Mesenchymal stem cell (in vitro differentiated cells and primary cell): ENCODE measurements around the gene ZNF221.

Experiments
- DNase-seq: peaks from one replicate; pipeline ENCODE4 v3.0.0-alpha.2; 2013
- H2AFZ ChIP-seq: one replicate; pipeline ENCODE4 v1.6.1; 2013; ENCODE audit warnings: low read depth, mild to moderate bottlenecking, control low read depth, inconsistent platforms, low read length, moderate library complexity
- H2AK5ac ChIP-seq: 2 replicates; pipeline ENCODE4 v1.6.1; 2013; ENCODE audit warnings: low read length, moderate library complexity, mild to moderate bottlenecking, inconsistent platforms; ENCODE audit not compliant: severe bottlenecking
- H2BK120ac ChIP-seq: one replicate; pipeline ENCODE4 v1.6.1; 2013; ENCODE audit warnings: low read depth, mild to moderate bottlenecking, inconsistent platforms, low read length, moderate library complexity
- H2BK12ac ChIP-seq, 2 experiments: one replicate each; pipeline ENCODE4 v1.6.1; 2013; ENCODE audit warnings: inconsistent platforms in 2 of 2, low read length in 2 of 2, mild to moderate bottlenecking in 2 of 2, moderate library complexity in 2 of 2, control low read depth in 1 of 2
- H2BK15ac ChIP-seq: one replicate; pipeline ENCODE4 v1.6.1; 2013; ENCODE audit warnings: mild to moderate bottlenecking, low read depth, inconsistent platforms; ENCODE audit not compliant: poor library complexity, severe bottlenecking
- H2BK5ac ChIP-seq: 2 replicates; pipeline ENCODE4 v1.6.1; 2013; ENCODE audit warnings: low read depth, mild to moderate bottlenecking, low read length, control low read depth, inconsistent platforms; ENCODE audit not compliant: poor library complexity, severe bottlenecking
- H3K14ac ChIP-seq, 2 experiments: one replicate each; pipeline ENCODE4 v1.6.1; 2013; ENCODE audit warnings: inconsistent platforms in 2 of 2, low read length in 2 of 2, control low read depth in 1 of 2, mild to moderate bottlenecking in 1 of 2, moderate library complexity in 1 of 2
- H3K18ac ChIP-seq, 2 experiments: one replicate each; pipeline ENCODE4 v1.6.1; 2013; ENCODE audit warnings: inconsistent platforms in 2 of 2, low read length in 2 of 2, control low read depth in 1 of 2, low read depth in 1 of 2, mild to moderate bottlenecking in 1 of 2
- H3K23ac ChIP-seq, 2 experiments: one replicate each; pipeline ENCODE4 v1.6.1; 2013; ENCODE audit warnings: inconsistent platforms in 2 of 2, low read length in 2 of 2, mild to moderate bottlenecking in 2 of 2, moderate library complexity in 2 of 2, control low read depth in 1 of 2
- H3K27ac ChIP-seq: 2 replicates; pipeline ENCODE4 v1.5.1; 2013; ENCODE audit warnings: mild to moderate bottlenecking, moderate library complexity, low read length, control low read depth, inconsistent platforms; ENCODE audit not compliant: poor library complexity, severe bottlenecking
- H3K27me3 ChIP-seq, 2 experiments: 2 replicates each; pipeline versions ENCODE4 v1.6.1 to v1.7.0; 2013; ENCODE audit warnings: low read length in 2 of 2, mild to moderate bottlenecking in 2 of 2, moderate library complexity in 2 of 2, control low read depth in 1 of 2, inconsistent platforms in 1 of 2; ENCODE audit not compliant: control insufficient read depth in 1 of 2, insufficient read depth in 1 of 2
- H3K36me3 ChIP-seq, 2 experiments: 2 replicates each; pipeline versions ENCODE4 v1.6.1 to v1.7.0; 2013; ENCODE audit warnings: low read length in 2 of 2, control low read depth in 1 of 2, inconsistent platforms in 1 of 2, low read depth in 1 of 2, mild to moderate bottlenecking in 1 of 2; ENCODE audit not compliant: insufficient read depth in 2 of 2, control insufficient read depth in 1 of 2
- H3K4ac ChIP-seq, 2 experiments: one replicate each; pipeline ENCODE4 v1.6.1; 2013; ENCODE audit warnings: inconsistent platforms in 2 of 2, low read length in 2 of 2, mild to moderate bottlenecking in 2 of 2, moderate library complexity in 2 of 2, control low read depth in 1 of 2, low read depth in 1 of 2
- H3K4me1 ChIP-seq: 2 replicates; pipeline ENCODE4 v1.6.1; 2013; ENCODE audit warnings: low read depth, low read length, control low read depth; ENCODE audit not compliant: control insufficient read depth, insufficient read depth
- H3K4me2 ChIP-seq: 2 replicates; pipeline ENCODE4 v1.6.1; 2013; ENCODE audit warnings: low read length, mild to moderate bottlenecking, inconsistent platforms; ENCODE audit not compliant: poor library complexity, severe bottlenecking
- H3K4me3 ChIP-seq, 2 experiments: 2 replicates each; pipeline versions ENCODE4 v1.5.1 to v1.7.0; 2013; ENCODE audit warnings: low read length in 2 of 2, mild to moderate bottlenecking in 2 of 2, control low read depth in 1 of 2, low read depth in 1 of 2; ENCODE audit not compliant: insufficient read depth in 1 of 2
- H3K79me1 ChIP-seq: replicated peaks from 2 replicates; pipeline ENCODE4 v1.6.1; 2013; ENCODE audit warnings: mild to moderate bottlenecking, control low read depth, low read length, inconsistent platforms; ENCODE audit not compliant: poor library complexity, severe bottlenecking
- H3K9ac ChIP-seq: 2 replicates; pipeline ENCODE4 v1.7.0; 2013; ENCODE audit warnings: mild to moderate bottlenecking, low read length, moderate library complexity
- H3K9me3 ChIP-seq: 2 replicates; pipeline ENCODE4 v1.7.0; 2013; ENCODE audit warnings: mild to moderate bottlenecking, low read length; ENCODE audit not compliant: control insufficient read depth
- H4K8ac ChIP-seq: one replicate; pipeline ENCODE4 v1.6.1; 2013; ENCODE audit warnings: inconsistent platforms, mild to moderate bottlenecking, low read length, moderate library complexity
- H4K91ac ChIP-seq: one replicate; pipeline ENCODE4 v1.6.1; 2013; ENCODE audit warnings: mild to moderate bottlenecking, low read length, inconsistent platforms
- WGBS: methylation state at CpG from one replicate; pipeline ENCODE4 v1.1.7; 2013; ENCODE audit warnings: mixed read lengths; 5-methylcytosine and 5-hydroxymethylcytosine counted together

The ZNF221 gene

GRCh38 chr19:43905897-43906296, 45.1 kb upstream of the ZNF221 start:
- no peak overlapping the region for H3K14ac ChIP-seq
- no peak overlapping the region for H3K27ac ChIP-seq
- H4K8ac ChIP-seq: no peak overlapping the region
- no CpG with 5 or more reads among the region's 5 CpGs for WGBS
- H3K9ac ChIP-seq: no peak overlapping the region
- H3K79me1 ChIP-seq: peaks cover 3% of the 10 kb centered on the region
- H2AFZ ChIP-seq: no peak overlapping the region
- H2BK5ac ChIP-seq: no peak overlapping the region
- H3K9me3 ChIP-seq: peaks cover 67% of the 10 kb centered on the region
- H2AK5ac ChIP-seq: no peak overlapping the region
- H3K23ac ChIP-seq: no peak overlapping the region
- no peaks in the 10 kb centered on the region for H3K36me3 ChIP-seq
- H3K18ac ChIP-seq: no peak overlapping the region
- no peak overlapping the region for H4K91ac ChIP-seq
- no peaks in the 10 kb centered on the region for H3K27me3 ChIP-seq
- H3K4ac ChIP-seq: no peak overlapping the region
- H3K4me1 ChIP-seq: peaks cover 7% of the 10 kb centered on the region
- no peak overlapping the region for H2BK15ac ChIP-seq
- no peak overlapping the region for H2BK12ac ChIP-seq
- H2BK120ac ChIP-seq: no peak overlapping the region
- no peak for DNase-seq
- H3K4me2 ChIP-seq: no peak overlapping the region
- no peak overlapping the region for H3K4me3 ChIP-seq

DNA sequence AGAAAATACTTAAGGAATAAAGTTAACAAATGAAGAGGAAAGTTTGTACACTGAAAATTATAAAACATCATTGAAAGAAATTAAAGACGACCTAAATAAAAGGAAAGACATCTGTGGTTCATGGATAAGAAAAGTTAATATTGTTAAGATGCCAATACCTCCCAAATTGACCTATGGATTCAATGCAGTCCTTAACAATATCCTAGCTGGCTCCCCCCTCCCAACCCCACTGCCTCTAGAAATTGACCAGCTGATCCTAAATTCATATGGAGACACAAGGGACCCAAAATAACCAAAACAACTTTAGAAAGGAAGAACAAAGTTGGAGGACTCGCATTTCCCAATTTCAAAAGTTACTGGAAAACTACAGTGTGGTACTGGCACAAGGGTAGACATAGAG, 44.3 kb upstream of the ZNF221 start:
- Histone ChIP-seq H3K9me3 (peaks cover 76% of the 10 kb centered on the region), H3K4me1 (peaks cover 2% of the 10 kb centered on the region), H3K27ac (no peak overlapping the region), H4K91ac (no peak overlapping the region), H3K4me2 (no peak overlapping the region), H2BK15ac (no peak overlapping the region), H3K23ac (no peak overlapping the region), H3K9ac (no peak overlapping the region), H3K79me1 (no peaks in the 10 kb centered on the region), H2BK120ac (no peak overlapping the region), H2BK12ac (no peak overlapping the region), H4K8ac (no peak overlapping the region), H3K36me3 (no peaks in the 10 kb centered on the region), H3K27me3 (no peaks in the 10 kb centered on the region), H3K4me3 (no peak overlapping the region), H2BK5ac (no peak overlapping the region), H3K4ac (no peak overlapping the region), H2AK5ac (no peak overlapping the region), H2AFZ (no peak overlapping the region), H3K14ac (no peak overlapping the region), H3K18ac (no peak overlapping the region)
- WGBS: 75% methylated on average over 1 of the region's 2 CpGs
- DNase-seq: no peak

GRCh38 chr19:43908659-43909058, 42.4 kb upstream of the ZNF221 start:
- Histone ChIP-seq H3K4me3 (no peak overlapping the region), H2BK15ac (no peak overlapping the region), H3K27ac (no peak overlapping the region), H3K4me1 (no peaks in the 10 kb centered on the region), H3K4me2 (no peak overlapping the region), H3K36me3 (peaks cover 5 to 16% of the 10 kb centered on the region in 2 experiments), H3K27me3 (no peaks in the 10 kb centered on the region), H3K9me3 (peaks cover 81% of the 10 kb centered on the region), H2AFZ (no peak overlapping the region), H4K91ac (no peak overlapping the region), H2BK120ac (no peak overlapping the region), H3K23ac (no peak overlapping the region), H2BK5ac (no peak overlapping the region), H3K9ac (no peak overlapping the region), H2BK12ac (no peak overlapping the region), H4K8ac (no peak overlapping the region), H3K79me1 (no peaks in the 10 kb centered on the region), H3K18ac (no peak overlapping the region), H2AK5ac (no peak overlapping the region), H3K14ac (no peak overlapping the region), H3K4ac (no peak overlapping the region)
- no peak for DNase-seq
- WGBS: 74% methylated on average over 1 of the region's 1 CpG

DNA sequence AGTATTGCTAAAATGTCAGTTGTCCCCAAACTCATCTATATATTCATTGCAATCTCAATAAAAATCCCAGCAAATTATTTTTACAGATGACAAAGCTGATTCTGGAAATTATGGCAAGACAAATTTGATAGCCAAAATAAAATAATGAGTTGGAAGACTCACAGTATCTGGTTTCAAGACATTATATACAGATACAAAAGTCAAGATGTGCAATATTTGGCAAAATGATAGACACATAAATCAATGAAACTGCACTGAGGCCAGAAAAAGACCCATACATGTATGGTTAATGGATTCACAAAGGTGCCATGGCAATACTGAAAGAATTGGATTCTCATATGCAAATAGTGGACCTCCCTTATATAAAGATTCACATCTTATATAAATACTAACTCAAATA, 40.1 kb upstream of the ZNF221 start:
- Histone ChIP-seq H3K18ac (no peak overlapping the region), H3K4ac (no peak overlapping the region), H3K4me2 (no peak overlapping the region), H3K4me3 (no peak overlapping the region), H2AFZ (no peak overlapping the region), H3K9me3 (peaks cover 92% of the 10 kb centered on the region), H2BK12ac (no peak overlapping the region), H4K8ac (no peak overlapping the region), H2BK15ac (no peak overlapping the region), H4K91ac (no peak overlapping the region), H2BK120ac (no peak overlapping the region), H3K23ac (no peak overlapping the region), H3K27me3 (no peaks in the 10 kb centered on the region), H3K27ac (no peak overlapping the region), H3K79me1 (no peaks in the 10 kb centered on the region), H2BK5ac (no peak overlapping the region), H3K4me1 (no peaks in the 10 kb centered on the region), H2AK5ac (no peak overlapping the region), H3K9ac (no peak overlapping the region), H3K14ac (no peak overlapping the region), H3K36me3 (peaks cover 22 to 38% of the 10 kb centered on the region in 2 experiments)
- DNase-seq: no peak
